Measurements from ENCODE around the gene CACNG5. TPM values are rescaled to one million over a fixed set of nuclear protein-coding genes. Genes with fewer than 3 reads are reported as not detected.

CACNG5 gene
- total RNA-seq, 1 donor from 2014 or later, result not detected

- H3K4me3 Mint-ChIP-seq, result no peak overlapping the region
- H3K27me3 Mint-ChIP-seq (ENCODE audit: insufficient read depth), result peaks cover 45% of the 10 kb centered on the region
- no peak for DNase-seq (ENCODE audit: low spot score)
- no peaks in the 10 kb centered on the region for H3K36me3 Mint-ChIP-seq (ENCODE audit: low read depth)
- no peaks in the 10 kb centered on the region for H3K9me3 Mint-ChIP-seq
- H3K27ac Mint-ChIP-seq, result no peak overlapping the region
- intact Hi-C loops (cut with micrococcal nuclease), result no loop called here
- peaks cover 9% of the 10 kb centered on the region for H3K4me1 Mint-ChIP-seq (ENCODE audit: low read depth)
Measured at GRCh38 chr17:66831383-66832210, 3.3 kb upstream of the CACNG5 start.

GRCh38 chr17:66833201-66833600, 1.7 kb upstream of the CACNG5 start:
- intact Hi-C loops (cut with micrococcal nuclease), result no loop called here
- Mint-ChIP-seq H3K27ac (no peak overlapping the region), H3K4me1 (ENCODE audit: low read depth) (peaks cover 9% of the 10 kb centered on the region), H3K9me3 (no peaks in the 10 kb centered on the region), H3K4me3 (no peak overlapping the region), H3K36me3 (ENCODE audit: low read depth) (no peaks in the 10 kb centered on the region), H3K27me3 (ENCODE audit: insufficient read depth) (peaks cover 39% of the 10 kb centered on the region)
- DNase-seq (ENCODE audit: low spot score), result no peak

- Mint-ChIP-seq H3K27me3 (ENCODE audit: insufficient read depth) (peaks cover 27% of the 10 kb centered on the region), H3K36me3 (ENCODE audit: low read depth) (no peaks in the 10 kb centered on the region), H3K4me1 (ENCODE audit: low read depth) (peaks cover 5% of the 10 kb centered on the region), H3K27ac (no peak overlapping the region), H3K4me3 (no peak overlapping the region), H3K9me3 (no peaks in the 10 kb centered on the region)
- intact Hi-C loops (cut with micrococcal nuclease), result no loop called here
- DNase-seq (ENCODE audit: low spot score), result no peak
Measured at GRCh38 chr17:66834426-66834918, 445 bp upstream of the CACNG5 start.

GRCh38 chr17:66835476-66835875, 559 bp downstream of the CACNG5 start:
- no peak overlapping the region for H3K27ac Mint-ChIP-seq
- peaks cover 24% of the 10 kb centered on the region for H3K27me3 Mint-ChIP-seq (ENCODE audit: insufficient read depth)
- DNase-seq (ENCODE audit: low spot score), result no peak
- H3K9me3 Mint-ChIP-seq, result no peaks in the 10 kb centered on the region
- no peak overlapping the region for H3K4me3 Mint-ChIP-seq
- intact Hi-C loops (cut with micrococcal nuclease), result no loop called here
- no peaks in the 10 kb centered on the region for H3K4me1 Mint-ChIP-seq (ENCODE audit: low read depth)
- no peaks in the 10 kb centered on the region for H3K36me3 Mint-ChIP-seq (ENCODE audit: low read depth)

GRCh38 chr17:66836063-66837005, 1.4 kb downstream of the CACNG5 start:
- Mint-ChIP-seq H3K4me3 (no peak overlapping the region), H3K27ac (no peak overlapping the region), H3K9me3 (no peaks in the 10 kb centered on the region), H3K4me1 (ENCODE audit: low read depth) (no peaks in the 10 kb centered on the region), H3K36me3 (ENCODE audit: low read depth) (no peaks in the 10 kb centered on the region), H3K27me3 (ENCODE audit: insufficient read depth) (peaks cover 22% of the 10 kb centered on the region)
- intact Hi-C loops (cut with micrococcal nuclease), result no loop called here
- no peak for DNase-seq (ENCODE audit: low spot score)

- no peak overlapping the region for H3K4me3 Mint-ChIP-seq
- H3K27ac Mint-ChIP-seq, result no peak overlapping the region
- H3K36me3 Mint-ChIP-seq (ENCODE audit: low read depth), result no peaks in the 10 kb centered on the region
- H3K4me1 Mint-ChIP-seq (ENCODE audit: low read depth), result no peaks in the 10 kb centered on the region
- H3K9me3 Mint-ChIP-seq, result no peaks in the 10 kb centered on the region
- intact Hi-C loops (cut with micrococcal nuclease), result no loop called here
- H3K27me3 Mint-ChIP-seq (ENCODE audit: insufficient read depth), result peaks cover 22% of the 10 kb centered on the region
- no peak for DNase-seq (ENCODE audit: low spot score)
Measured at GRCh38 chr17:66837226-66837625, 2.3 kb downstream of the CACNG5 start.

GRCh38 chr17:66837885-66838665, 3.2 kb downstream of the CACNG5 start:
- Mint-ChIP-seq H3K36me3 (ENCODE audit: low read depth) (no peaks in the 10 kb centered on the region), H3K9me3 (no peaks in the 10 kb centered on the region), H3K27ac (no peak overlapping the region), H3K27me3 (ENCODE audit: insufficient read depth) (peaks cover 16% of the 10 kb centered on the region), H3K4me3 (no peak overlapping the region), H3K4me1 (ENCODE audit: low read depth) (no peaks in the 10 kb centered on the region)
- no peak for DNase-seq (ENCODE audit: low spot score)
- intact Hi-C loops (cut with micrococcal nuclease), result no loop called here

GRCh38 chr17:66839616-66840015, 4.7 kb downstream of the CACNG5 start:
- no peaks in the 10 kb centered on the region for H3K36me3 Mint-ChIP-seq (ENCODE audit: low read depth)
- no peak for DNase-seq (ENCODE audit: low spot score)
- no peak overlapping the region for H3K4me3 Mint-ChIP-seq
- no peaks in the 10 kb centered on the region for H3K9me3 Mint-ChIP-seq
- intact Hi-C loops (cut with micrococcal nuclease), result no loop called here
- no peaks in the 10 kb centered on the region for H3K4me1 Mint-ChIP-seq (ENCODE audit: low read depth)
- peaks cover 7% of the 10 kb centered on the region for H3K27me3 Mint-ChIP-seq (ENCODE audit: insufficient read depth)
- H3K27ac Mint-ChIP-seq, result no peak overlapping the region

- peaks cover 6% of the 10 kb centered on the region for H3K27me3 Mint-ChIP-seq (ENCODE audit: insufficient read depth)
- no peak overlapping the region for H3K27ac Mint-ChIP-seq
- intact Hi-C loops (cut with micrococcal nuclease), result no loop called here
Measured at GRCh38 chr17:66840061-66840460, 5.1 kb downstream of the CACNG5 start.

GRCh38 chr17:66841328-66841727, 6.4 kb downstream of the CACNG5 start:
- peaks cover 1% of the 10 kb centered on the region for H3K9me3 Mint-ChIP-seq
- intact Hi-C loops (cut with micrococcal nuclease), result no loop called here
- peaks cover 3% of the 10 kb centered on the region for H3K27me3 Mint-ChIP-seq (ENCODE audit: insufficient read depth)
- H3K36me3 Mint-ChIP-seq (ENCODE audit: low read depth), result no peaks in the 10 kb centered on the region
- H3K4me1 Mint-ChIP-seq (ENCODE audit: low read depth), result no peaks in the 10 kb centered on the region
- H3K4me3 Mint-ChIP-seq, result no peak overlapping the region
- H3K27ac Mint-ChIP-seq, result no peak overlapping the region
- DNase-seq (ENCODE audit: low spot score), result no peak

More at GRCh38 chr17:66840061-66840460, 5.1 kb downstream of the CACNG5 start:
- no peaks in the 10 kb centered on the region for H3K4me1 Mint-ChIP-seq (ENCODE audit: low read depth)
- no peak overlapping the region for H3K4me3 Mint-ChIP-seq
- H3K9me3 Mint-ChIP-seq, result no peaks in the 10 kb centered on the region
- no peaks in the 10 kb centered on the region for H3K36me3 Mint-ChIP-seq (ENCODE audit: low read depth)
- DNase-seq (ENCODE audit: low spot score), result no peak

- intact Hi-C loops (cut with micrococcal nuclease), result no loop called here
- no peak for DNase-seq (ENCODE audit: low spot score)
- H3K9me3 Mint-ChIP-seq, result peaks cover 6% of the 10 kb centered on the region
- H3K27me3 Mint-ChIP-seq (ENCODE audit: insufficient read depth), result peaks cover 3% of the 10 kb centered on the region
- no peaks in the 10 kb centered on the region for H3K36me3 Mint-ChIP-seq (ENCODE audit: low read depth)
- H3K27ac Mint-ChIP-seq, result no peak overlapping the region
- H3K4me1 Mint-ChIP-seq (ENCODE audit: low read depth), result no peaks in the 10 kb centered on the region
- no peak overlapping the region for H3K4me3 Mint-ChIP-seq
Measured at GRCh38 chr17:66841744-66842143, 6.8 kb downstream of the CACNG5 start.

- DNase-seq (ENCODE audit: low spot score), result no peak
- Mint-ChIP-seq H3K4me3 (no peak overlapping the region), H3K27me3 (ENCODE audit: insufficient read depth) (peaks cover 3% of the 10 kb centered on the region), H3K27ac (no peak overlapping the region), H3K9me3 (peaks cover 6% of the 10 kb centered on the region), H3K4me1 (ENCODE audit: low read depth) (no peaks in the 10 kb centered on the region), H3K36me3 (ENCODE audit: low read depth) (no peaks in the 10 kb centered on the region)
- intact Hi-C loops (cut with micrococcal nuclease), result no loop called here
Measured at GRCh38 chr17:66842505-66842904, 7.6 kb downstream of the CACNG5 start.
